Activated CD8-positive, alpha-beta T cell treated with anti-CD3 and anti-CD28 coated beads for 36 hours (primary cell): ENCODE measurements around the gene TTPAL. TPM values are rescaled to one million over a fixed set of nuclear protein-coding genes. Genes with fewer than 3 reads are reported as not detected.

Experiments used
- ATAC-seq: fragments of 200-7000 bp; cut with Tn5 transposase; one replicate; pipeline ENCODE4 v1.10.0; 2021; ENCODE audit warnings: mild to moderate bottlenecking, moderate library complexity
- CTCF ChIA-PET: fragments of 350-600 bp; sonication (Branson Sonifier 250); formaldehyde crosslinking; loops from one replicate; lab custom pipeline; 2021; ENCODE audit warnings: antibody characterized with exemption; lab: Charles Lee
- POLR2A ChIA-PET: fragments of 350-600 bp; sonication (Branson Sonifier 250); formaldehyde crosslinking; loops from one replicate; lab custom pipeline; 2021; ENCODE audit warnings: antibody characterized with exemption; lab: Charles Lee
- DNase-seq: peaks from one replicate; pipeline ENCODE4 v3.0.0-alpha.2; 2020
- H3K27ac Mint-ChIP-seq: one replicate; pipeline ENCODE4 v1.8.0; 2021; ENCODE audit warnings: mild to moderate bottlenecking, mixed read lengths
- H3K27me3 Mint-ChIP-seq: one replicate; pipeline ENCODE4 v1.8.0; 2021; ENCODE audit warnings: mixed read lengths
- H3K36me3 Mint-ChIP-seq: one replicate; pipeline ENCODE4 v1.8.0; 2021; ENCODE audit warnings: low read depth, mixed read lengths
- H3K4me1 Mint-ChIP-seq: one replicate; pipeline ENCODE4 v1.8.0; 2021; ENCODE audit warnings: low read depth, mixed read lengths
- H3K4me3 Mint-ChIP-seq: one replicate; pipeline ENCODE4 v1.8.0; 2021; ENCODE audit warnings: mild to moderate bottlenecking, moderate library complexity, mixed read lengths
- H3K9me3 Mint-ChIP-seq: one replicate; pipeline ENCODE4 v1.8.0; 2021; ENCODE audit warnings: mixed read lengths
- intact Hi-C: fragments of 100-400 bp; cut with micrococcal nuclease; formaldehyde crosslinking; loops from one replicate; pipeline ENCODE4 v1.10.0; 2022
- total RNA-seq, 2 experiments: library from RNA; stranded (reverse); gene quantifications; one replicate each; pipeline ENCODE4 v1.2.3, GENCODE V29; 2021
- TF ChIP-seq, protein P1 (sequence below): fragments of 200-600 bp; IDR thresholded peaks from one replicate; pipeline ENCODE4 v1.8.0; 2022; ENCODE audit warnings: antibody characterized with exemption, mild to moderate bottlenecking

Gene TTPAL
- total RNA-seq, 2 experiments from 2014 or later, result 15.2 to 19.5 TPM

DNA sequence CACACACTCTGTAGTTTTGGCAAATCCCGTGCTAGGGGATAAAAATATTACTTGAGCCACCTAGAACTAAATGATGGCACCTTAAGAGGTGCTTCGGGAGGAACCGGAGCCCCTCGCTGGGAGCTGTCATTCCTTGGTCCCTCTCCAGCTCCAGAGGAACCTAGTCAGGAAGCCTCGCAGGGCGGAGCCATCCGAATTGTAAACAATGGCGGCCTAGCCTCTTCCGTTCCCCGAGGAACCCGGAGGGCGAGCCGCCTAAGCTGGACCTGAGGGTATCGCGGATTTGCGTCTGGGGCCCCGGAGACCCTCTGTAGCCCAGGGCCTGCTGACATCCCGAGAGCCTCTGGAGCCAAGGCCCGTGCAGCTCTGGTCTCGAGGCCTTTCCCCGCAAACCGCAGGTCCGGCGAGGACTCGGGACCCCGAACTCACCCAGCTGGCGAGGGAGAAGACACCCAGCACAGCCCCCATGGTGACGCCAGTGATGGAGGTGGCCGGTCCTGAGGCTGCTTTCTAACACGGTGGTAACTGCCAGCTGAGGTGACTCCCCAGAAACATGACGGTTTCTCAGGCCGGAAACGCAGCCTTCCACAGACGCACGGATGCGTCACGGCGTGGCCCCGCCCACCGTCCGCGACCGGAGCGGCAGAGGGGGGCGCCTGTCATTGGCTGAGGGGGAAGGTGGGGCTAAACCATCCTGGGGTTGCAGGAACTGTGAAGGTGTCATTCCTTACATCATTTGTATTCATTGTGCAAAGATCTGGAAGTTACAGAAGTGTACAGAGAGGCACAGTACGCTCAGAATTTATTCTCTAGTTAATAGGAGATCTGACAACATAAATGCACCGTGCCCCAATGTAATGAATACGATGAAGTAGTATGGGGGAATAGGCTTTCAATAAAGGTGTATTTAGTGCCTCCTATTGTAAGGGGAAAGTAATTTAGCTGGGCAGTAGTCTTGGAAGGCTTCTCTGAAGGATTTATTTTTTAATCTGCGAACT is 46.1 kb downstream of the TTPAL start, which contains the start of gene SERINC3:
Gene SERINC3, minus strand, starts transcription at position 587 of the 998 bp plus-strand sequence. Its CDS starts 119 bp downstream, at position 468.
- peak within 1 kb of the TSS; percentile 83 for H3K4me3 Mint-ChIP-seq
- ChIA-PET POLR2A (interaction anchor here (1.0 to 1.7 kb wide), 6 partner anchors 9 to 367 kb away, joined by 3 to 6 read pairs (median 4); partner anchors contain the start of gene TTPAL), CTCF (interaction anchor here (1.1 to 2.4 kb wide), 6 partner anchors 24 to 307 kb away, joined by 3 to 10 read pairs (median 4); partner anchors contain the start of gene TTPAL)
- DNase-seq (peak; percentile 98), ATAC-seq (peak; percentile 99)
- intact Hi-C loops, result no loop called here
- no peaks in the 10 kb centered on the region for H3K9me3 Mint-ChIP-seq
- H3K27ac Mint-ChIP-seq, result peak within 1 kb of the TSS; percentile 92
- H3K4me1 Mint-ChIP-seq, result peaks cover 46% of the 10 kb centered on the region
- H3K36me3 Mint-ChIP-seq, result no peaks in the 10 kb centered on the region
- H3K27me3 Mint-ChIP-seq, result no peaks in the 10 kb centered on the region
- TF ChIP-seq, protein P1, sequence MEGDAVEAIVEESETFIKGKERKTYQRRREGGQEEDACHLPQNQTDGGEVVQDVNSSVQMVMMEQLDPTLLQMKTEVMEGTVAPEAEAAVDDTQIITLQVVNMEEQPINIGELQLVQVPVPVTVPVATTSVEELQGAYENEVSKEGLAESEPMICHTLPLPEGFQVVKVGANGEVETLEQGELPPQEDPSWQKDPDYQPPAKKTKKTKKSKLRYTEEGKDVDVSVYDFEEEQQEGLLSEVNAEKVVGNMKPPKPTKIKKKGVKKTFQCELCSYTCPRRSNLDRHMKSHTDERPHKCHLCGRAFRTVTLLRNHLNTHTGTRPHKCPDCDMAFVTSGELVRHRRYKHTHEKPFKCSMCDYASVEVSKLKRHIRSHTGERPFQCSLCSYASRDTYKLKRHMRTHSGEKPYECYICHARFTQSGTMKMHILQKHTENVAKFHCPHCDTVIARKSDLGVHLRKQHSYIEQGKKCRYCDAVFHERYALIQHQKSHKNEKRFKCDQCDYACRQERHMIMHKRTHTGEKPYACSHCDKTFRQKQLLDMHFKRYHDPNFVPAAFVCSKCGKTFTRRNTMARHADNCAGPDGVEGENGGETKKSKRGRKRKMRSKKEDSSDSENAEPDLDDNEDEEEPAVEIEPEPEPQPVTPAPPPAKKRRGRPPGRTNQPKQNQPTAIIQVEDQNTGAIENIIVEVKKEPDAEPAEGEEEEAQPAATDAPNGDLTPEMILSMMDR, result peak; percentile 43

GRCh38 chr20:44522841-44523240 is 47.2 kb downstream of the TTPAL start:
- Mint-ChIP-seq H3K4me1 (peaks cover 36% of the 10 kb centered on the region), H3K27ac (peak overlapping the region; percentile 92), H3K4me3 (peak overlapping the region; percentile 83), H3K9me3 (no peaks in the 10 kb centered on the region), H3K27me3 (no peaks in the 10 kb centered on the region), H3K36me3 (no peaks in the 10 kb centered on the region)
- no peak for ATAC-seq
- ChIA-PET POLR2A (interaction anchor here (1.4 to 1.7 kb wide), 2 partner anchors 27 to 368 kb away, joined by 3 to 4 read pairs; no protein-coding TSS in a partner anchor), CTCF (interaction anchor here (1.9 kb wide), 1 partner anchor 87 kb away, joined by 10 read pairs; no protein-coding TSS in a partner anchor)
- TF ChIP-seq, protein P1, result no peak
- intact Hi-C loops, result no loop called here
- DNase-seq, result no peak

DNA sequence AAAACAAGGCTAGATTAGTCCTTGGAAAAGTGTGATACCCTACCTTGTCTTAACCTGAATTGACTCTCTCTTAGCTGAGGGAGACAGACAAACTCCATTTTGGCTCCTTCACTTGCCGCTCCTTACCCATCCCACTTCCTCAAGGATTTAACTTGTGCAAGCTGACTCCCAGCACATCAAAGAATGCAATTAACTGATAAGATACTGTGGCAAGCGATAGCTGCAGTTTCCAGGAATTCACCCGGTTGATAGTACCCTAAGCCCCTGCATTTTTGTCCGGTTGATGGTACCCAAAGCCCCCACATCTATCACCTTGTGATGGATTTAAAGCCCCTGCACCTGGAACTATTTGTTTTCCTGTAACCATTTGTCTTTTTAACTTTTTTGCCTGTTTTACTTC is 48.1 kb downstream of the TTPAL start:
- Mint-ChIP-seq H3K36me3 (no peaks in the 10 kb centered on the region), H3K27ac (no peak overlapping the region), H3K27me3 (no peaks in the 10 kb centered on the region), H3K4me3 (no peak overlapping the region), H3K9me3 (no peaks in the 10 kb centered on the region), H3K4me1 (peaks cover 33% of the 10 kb centered on the region)
- TF ChIP-seq, protein P1, result no peak
- ATAC-seq (no peak), DNase-seq (no peak)
- intact Hi-C loops, result no loop called here
- POLR2A ChIA-PET, result no interaction called here
- CTCF ChIA-PET, result interaction anchor here (1.6 kb wide), 1 partner anchor 48 kb away, joined by 3 read pairs; the partner anchor contains the start of gene TTPAL

DNA sequence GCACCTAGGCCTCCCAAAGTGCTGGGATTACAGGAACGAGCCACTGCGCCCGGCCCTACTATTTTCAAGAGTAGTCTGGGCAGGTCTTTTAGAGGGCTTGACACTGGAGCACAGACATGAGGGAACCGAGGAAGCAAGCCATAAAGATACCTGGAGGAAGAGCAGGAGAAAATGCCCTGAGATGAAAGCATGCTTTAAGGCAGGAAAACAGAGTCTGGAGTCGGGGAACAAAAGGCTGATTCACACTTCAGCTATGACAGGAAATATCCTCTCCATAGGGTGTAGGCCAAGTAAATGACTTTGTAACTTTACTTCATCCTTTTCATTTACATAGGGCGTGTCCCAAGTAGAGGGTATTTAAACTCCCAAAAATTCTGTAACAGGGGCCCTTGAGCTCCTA is 50.5 kb downstream of the TTPAL start:
- DNase-seq (no peak), ATAC-seq (no peak)
- Mint-ChIP-seq H3K27ac (no peak overlapping the region), H3K36me3 (no peaks in the 10 kb centered on the region), H3K27me3 (no peaks in the 10 kb centered on the region), H3K4me1 (peaks cover 15% of the 10 kb centered on the region), H3K4me3 (no peak overlapping the region), H3K9me3 (no peaks in the 10 kb centered on the region)
- CTCF ChIA-PET, result no interaction called here
- intact Hi-C loops, result no loop called here
- POLR2A ChIA-PET, result no interaction called here
- TF ChIP-seq, protein P1, result no peak
